A673 (cell line): ENCODE data around the gene MANSC1. TPM values are rescaled to one million over a fixed set of nuclear protein-coding genes. Genes with fewer than 3 reads are reported as not detected.

Experiments
- BruUV-seq: library from RNA; stranded (reverse); fragments of 400-500 nt; replicated peaks from 2 replicates; lab custom pipeline; 2021; lab: Mats Ljungman, UMichigan
- CTCF ChIA-PET: fragments of 300-600 bp; sonication (Branson Sonifier 250); formaldehyde crosslinking; loops from one replicate; lab custom pipeline; 2022; ENCODE audit warnings: antibody characterized with exemption; lab: Charles Lee
- POLR2A ChIA-PET: fragments of 300-600 bp; sonication (Branson Sonifier 250); formaldehyde crosslinking; loops from one replicate; lab custom pipeline; 2022; ENCODE audit warnings: antibody characterized with exemption; ENCODE audit not compliant: low non-redundant PET; lab: Charles Lee
- DNase-seq: peaks from one replicate; pipeline ENCODE4 v3.0.0-alpha.2; 2015; ENCODE audit warnings: low spot score
- H3K27ac ChIP-seq: fragments of 200-600 bp; sonication (generic); 2 replicates; pipeline ENCODE4 v1.5.1; 2016; ENCODE audit warnings: mixed run types, low read depth, mild to moderate bottlenecking, mixed read lengths, antibody characterized with exemption, low read length; ENCODE audit not compliant: poor library complexity, severe bottlenecking
- H3K27me3 ChIP-seq: fragments of 200-600 bp; sonication (generic); replicated peaks from 2 replicates; pipeline ENCODE4 v1.6.1; 2017; ENCODE audit warnings: mixed run types, low read depth, mild to moderate bottlenecking, mixed read lengths, antibody characterized with exemption, low read length; ENCODE audit not compliant: insufficient read depth, poor library complexity
- H3K36me3 ChIP-seq: fragments of 200-600 bp; sonication (generic); 2 replicates; pipeline ENCODE4 v1.6.1; 2016; ENCODE audit warnings: mixed run types, mild to moderate bottlenecking, mixed read lengths, antibody characterized with exemption, low read length; ENCODE audit not compliant: insufficient read depth, poor library complexity, severe bottlenecking
- H3K4me1 ChIP-seq: fragments of 200-600 bp; sonication (generic); 2 replicates; pipeline ENCODE4 v1.6.1; 2017; ENCODE audit warnings: mixed run types, mild to moderate bottlenecking, mixed read lengths, antibody characterized with exemption, low read length; ENCODE audit not compliant: insufficient read depth, poor library complexity, severe bottlenecking
- H3K4me3 ChIP-seq: fragments of 200-600 bp; sonication (generic); 2 replicates; pipeline ENCODE4 v1.5.1; 2016; ENCODE audit warnings: low read depth, mixed run types, mild to moderate bottlenecking, mixed read lengths, low read length; ENCODE audit not compliant: poor library complexity, severe bottlenecking
- H3K9me3 ChIP-seq: fragments of 200-600 bp; sonication (generic); 2 replicates; pipeline ENCODE4 v1.6.1; 2016; ENCODE audit warnings: mixed run types, low read depth, mild to moderate bottlenecking, mixed read lengths, antibody characterized with exemption, low read length; ENCODE audit not compliant: poor library complexity, severe bottlenecking
- EZH2 ChIP-seq: fragments of 200-600 bp; sonication (generic); IDR thresholded peaks from 2 replicates; pipeline ENCODE4 v1.6.1; 2017; ENCODE audit warnings: borderline replicate concordance, low read depth, mild to moderate bottlenecking, mixed read lengths, antibody characterized with exemption, low read length; ENCODE audit not compliant: poor library complexity, severe bottlenecking
- intact Hi-C: fragments of 100-400 bp; cut with micrococcal nuclease; formaldehyde crosslinking; loops from one replicate; pipeline ENCODE4 v1.10.0; 2022; ENCODE audit not compliant: unreplicated experiment
- total RNA-seq: library from RNA; stranded (reverse); gene quantifications from 2 replicates; pipeline ENCODE4 v1.2.3, GENCODE V29; 2021
- TF ChIP-seq, protein P1 (sequence below): fragments of 300-800, 200-600 bp; sonication (generic); conservative IDR thresholded peaks from 2 replicates; pipeline ENCODE4 v1.5.1; 2017; ENCODE audit warnings: low read depth, mild to moderate bottlenecking, antibody characterized with exemption, low read length, moderate library complexity, mixed read lengths

The MANSC1 gene
- total RNA-seq, 1 experiment from 2014 or later = 10.5 TPM

DNA sequence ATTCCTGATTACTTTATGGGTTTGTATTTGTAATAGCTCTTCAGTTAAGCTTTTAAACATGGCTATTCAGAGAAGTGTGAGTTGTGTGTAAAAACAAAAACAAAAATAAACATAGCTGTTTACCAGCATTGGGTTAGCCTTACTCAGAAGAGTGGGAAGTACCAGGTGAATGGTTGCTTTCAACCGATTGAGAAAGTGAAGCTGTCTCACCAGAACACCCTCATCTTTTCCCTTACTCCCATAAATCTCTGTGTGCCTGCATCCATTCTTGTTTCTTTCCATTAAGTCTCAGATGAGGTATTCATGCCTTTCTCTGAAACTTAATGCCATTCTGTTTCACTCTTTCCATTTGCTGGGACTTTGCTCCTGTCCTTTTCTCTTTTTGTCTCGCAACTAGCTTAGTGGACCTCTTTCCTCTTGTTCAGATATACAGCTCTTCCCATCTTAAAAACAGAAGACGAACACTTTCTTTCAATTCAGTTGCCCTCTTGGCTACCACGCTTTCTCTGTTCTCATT, 17.5 kb upstream of the MANSC1 start:
- CTCF ChIA-PET = interaction anchor here (0.9 to 1.1 kb wide), 2 partner anchors 10 to 241 kb away, joined by 3 read pairs; no protein-coding TSS in a partner anchor
- H3K4me1 ChIP-seq = peaks cover 11% of the 10 kb centered on the region
- H3K9me3 ChIP-seq = no peaks in the 10 kb centered on the region
- H3K27ac ChIP-seq = no peak overlapping the region
- H3K4me3 ChIP-seq = no peak overlapping the region
- H3K27me3 ChIP-seq = no peaks in the 10 kb centered on the region
- no peak for DNase-seq
- TF ChIP-seq EZH2 = no peak
- TF ChIP-seq, protein P1, sequence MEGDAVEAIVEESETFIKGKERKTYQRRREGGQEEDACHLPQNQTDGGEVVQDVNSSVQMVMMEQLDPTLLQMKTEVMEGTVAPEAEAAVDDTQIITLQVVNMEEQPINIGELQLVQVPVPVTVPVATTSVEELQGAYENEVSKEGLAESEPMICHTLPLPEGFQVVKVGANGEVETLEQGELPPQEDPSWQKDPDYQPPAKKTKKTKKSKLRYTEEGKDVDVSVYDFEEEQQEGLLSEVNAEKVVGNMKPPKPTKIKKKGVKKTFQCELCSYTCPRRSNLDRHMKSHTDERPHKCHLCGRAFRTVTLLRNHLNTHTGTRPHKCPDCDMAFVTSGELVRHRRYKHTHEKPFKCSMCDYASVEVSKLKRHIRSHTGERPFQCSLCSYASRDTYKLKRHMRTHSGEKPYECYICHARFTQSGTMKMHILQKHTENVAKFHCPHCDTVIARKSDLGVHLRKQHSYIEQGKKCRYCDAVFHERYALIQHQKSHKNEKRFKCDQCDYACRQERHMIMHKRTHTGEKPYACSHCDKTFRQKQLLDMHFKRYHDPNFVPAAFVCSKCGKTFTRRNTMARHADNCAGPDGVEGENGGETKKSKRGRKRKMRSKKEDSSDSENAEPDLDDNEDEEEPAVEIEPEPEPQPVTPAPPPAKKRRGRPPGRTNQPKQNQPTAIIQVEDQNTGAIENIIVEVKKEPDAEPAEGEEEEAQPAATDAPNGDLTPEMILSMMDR = no peak
- no TSS peak for BruUV-seq
- intact Hi-C loops = no loop called here
- POLR2A ChIA-PET = no interaction called here
- H3K36me3 ChIP-seq = no peaks in the 10 kb centered on the region

DNA sequence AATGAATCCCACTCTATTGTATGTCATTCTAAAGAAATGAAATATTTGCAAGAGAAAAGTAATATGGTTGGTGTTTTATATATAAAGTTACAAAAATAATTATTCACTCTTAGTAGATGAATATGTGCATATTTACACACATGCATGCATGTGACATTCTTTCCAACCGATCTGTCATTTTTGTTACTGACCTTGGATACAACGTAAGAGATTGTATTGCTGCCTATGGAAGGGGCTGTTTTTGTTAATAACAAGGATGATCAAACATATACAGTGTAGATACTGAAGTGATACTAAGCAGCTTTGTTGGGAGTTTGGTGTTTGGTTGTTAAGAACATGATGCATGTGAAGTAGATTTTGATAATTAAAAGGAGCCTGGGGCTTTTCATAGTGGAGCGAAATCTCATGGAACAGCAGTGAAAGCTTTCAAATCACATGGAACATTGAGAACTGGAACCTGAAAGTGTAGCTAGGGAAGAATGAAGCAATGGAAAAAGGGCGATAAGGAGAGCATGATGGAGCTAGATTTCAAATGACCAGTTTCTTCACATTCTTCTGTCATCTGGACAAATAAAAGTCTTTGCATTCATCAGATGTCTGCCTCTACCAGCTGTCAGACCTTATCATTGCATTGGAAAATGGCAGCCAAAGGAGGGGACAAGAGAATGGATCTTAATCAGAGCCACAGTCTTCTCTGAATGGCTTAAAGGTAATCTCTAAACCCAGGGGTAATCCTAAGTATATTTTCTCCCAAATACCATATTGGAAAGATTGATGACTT, 16.8 kb upstream of the MANSC1 start:
- ChIA-PET POLR2A (no interaction called here), CTCF (interaction anchor here (0.9 to 1.1 kb wide), 2 partner anchors 9 to 241 kb away, joined by 3 read pairs; no protein-coding TSS in a partner anchor)
- Histone ChIP-seq H3K4me1 (peaks cover 11% of the 10 kb centered on the region), H3K36me3 (no peaks in the 10 kb centered on the region), H3K4me3 (no peak overlapping the region), H3K27ac (no peak overlapping the region), H3K9me3 (no peaks in the 10 kb centered on the region), H3K27me3 (no peaks in the 10 kb centered on the region)
- DNase-seq = no peak
- BruUV-seq = no TSS peak
- TF ChIP-seq, protein P1 = no peak
- no peak for TF ChIP-seq EZH2
- intact Hi-C loops = no loop called here

DNA sequence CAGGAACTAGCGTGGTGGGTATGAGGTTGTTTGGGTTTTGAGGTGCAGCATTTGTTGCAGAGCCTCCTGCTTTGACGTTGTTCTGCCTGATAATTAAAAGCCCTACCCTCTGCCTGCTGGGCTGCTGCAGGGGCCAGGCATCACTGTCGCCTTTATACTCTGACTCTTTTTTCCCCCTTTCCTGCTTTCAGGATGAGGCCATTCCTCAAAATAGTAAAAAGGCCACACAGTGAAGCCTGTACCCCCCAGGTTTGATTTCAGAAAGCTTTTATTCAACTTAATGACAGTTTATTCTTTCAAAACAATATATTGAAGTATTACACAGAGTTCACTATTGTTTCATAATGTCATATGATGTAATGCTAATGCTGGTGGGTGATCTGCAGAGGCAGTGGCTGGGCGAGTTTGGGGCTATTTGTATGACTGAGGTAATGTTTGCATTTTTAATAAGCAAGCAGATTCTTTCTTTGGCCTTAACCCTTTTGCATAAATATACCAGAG, 15.9 kb upstream of the MANSC1 start:
- ChIA-PET POLR2A (no interaction called here), CTCF (no interaction called here)
- Histone ChIP-seq H3K4me3 (no peak overlapping the region), H3K27ac (peak overlapping the region; percentile 38), H3K9me3 (no peaks in the 10 kb centered on the region), H3K27me3 (no peaks in the 10 kb centered on the region), H3K36me3 (no peaks in the 10 kb centered on the region), H3K4me1 (peaks cover 11% of the 10 kb centered on the region)
- intact Hi-C loops = no loop called here
- TF ChIP-seq, protein P1 = no peak
- no peak for TF ChIP-seq EZH2
- peak; percentile 25 for DNase-seq
- no TSS peak for BruUV-seq
